ENCODE data around the gene FGF11. TPM values are rescaled to one million over a fixed set of nuclear protein-coding genes. Genes with fewer than 3 reads are reported as not detected.

The FGF11 gene
- polyA plus RNA-seq, 1 of the 3 experiments (the other 2 are of a cell fraction): 1.9 TPM

- H3K9ac ChIP-seq: no peak overlapping the region
- H3F3A ChIP-seq (replicated peaks; ENCODE audit: insufficient read depth): peaks cover 5% of the 10 kb centered on the region
- no peaks in the 10 kb centered on the region for H3K9me3 ChIP-seq
- peaks cover 0 to 15% of the 10 kb centered on the region in 2 experiments; a peak in 1 of 4 replicates for H3K4me1 ChIP-seq (ENCODE audit: control insufficient read depth in 1 of 2, insufficient read depth in 2 of 2, low read depth in 1 of 2, low read length in 1 of 2)
- ChIA-PET CTCF (interaction anchor here (1.2 to 4.9 kb wide), 2 partner anchors 53 to 152 kb away, joined by 4 to 28 read pairs; partner anchors contain the start of gene TMEM95), POLR2A (no interaction called here)
- no peaks in the 10 kb centered on the region for H3K9me2 ChIP-seq
- H3K27me3 ChIP-seq (ENCODE audit: insufficient read depth): no peaks in the 10 kb centered on the region
- peaks cover 11% of the 10 kb centered on the region; the same call in 1 of the 2 replicates for H4K20me1 ChIP-seq (ENCODE audit: insufficient read depth)
- peaks cover 8 to 34% of the 10 kb centered on the region in 2 experiments for H3K36me3 ChIP-seq (replicated peaks in 1 of 2; ENCODE audit: control insufficient read depth in 1 of 2, insufficient read depth in 2 of 2, low read length in 1 of 2)
- no peak overlapping the region for H2AFZ ChIP-seq (ENCODE audit: low read depth)
- WGBS (ENCODE audit: low lambda C conversion rate): 97% methylated on average over 32 of the region's 58 CpGs
- H3K4me3 ChIP-seq (ENCODE audit: low read depth in 2 of 2, low read length in 1 of 2): no peak overlapping the region
- DNase-seq: no peak
- peaks cover 28% of the 10 kb centered on the region for H3K79me2 ChIP-seq (ENCODE audit: insufficient read depth)
- H3K4me2 ChIP-seq: no peak overlapping the region
- TF ChIP-seq USF1 (IDR thresholded peaks at IDR 0.05; ENCODE audit: borderline replicate concordance, low read depth) (no peak), RXRA (IDR thresholded peaks at IDR 0.05; ENCODE audit: borderline replicate concordance, low read depth) (no peak), NRF1 (IDR thresholded peaks at IDR 0.05; ENCODE audit: low read depth, low read length) (no peak), EZH2phosphoT487 (IDR thresholded peaks at IDR 0.05; ENCODE audit: borderline replicate concordance, low read depth) (no peak), MXI1 (IDR thresholded peaks at IDR 0.05; ENCODE audit: low read depth, low read length) (no peak), FOXJ3 (CRISPR knock-in tag; IDR thresholded peaks at IDR 0.05) (no peak), RCOR1 (IDR thresholded peaks at IDR 0.05; ENCODE audit: low read length) (no peak), FOSL2 (IDR thresholded peaks at IDR 0.05; ENCODE audit: borderline replicate concordance, low read depth) (no peak), RAD21 (IDR thresholded peaks at IDR 0.05; ENCODE audit: low read length) (no peak), GATA2 (CRISPR knock-in tag; IDR thresholded peaks at IDR 0.05) (no peak), ZBTB33 (IDR thresholded peaks at IDR 0.05; ENCODE audit: borderline replicate concordance, low read depth) (no peak), SMC3 (IDR thresholded peaks at IDR 0.05; ENCODE audit: low read depth, low read length) (no peak), CHD2 (IDR thresholded peaks at IDR 0.05; ENCODE audit: low read length, partially characterized antibody) (no peak), MEF2A (IDR thresholded peaks at IDR 0.05; ENCODE audit: borderline replicate concordance, low read depth) (no peak), REST (IDR thresholded peaks at IDR 0.05; ENCODE audit: low read depth, low read length) (no peak), JUND (IDR thresholded peaks at IDR 0.05) (no peak), PBX3 (IDR thresholded peaks at IDR 0.05) (no peak), FOXM1 (IDR thresholded peaks at IDR 0.05; ENCODE audit: low read depth) (no peak)
- no peak overlapping the region for H3K27ac ChIP-seq (ENCODE audit: low read depth in 2 of 2, low read length in 1 of 2)
These were observed 31.0 kb upstream of the FGF11 start for GRCh38 chr17:7408252-7408727.

Measured in SK-N-SH (cell line).